22Rv1 (cell line): ENCODE data around the gene FAM3D.

Experiments used
- H3K27ac ChIP-seq: fragments of 450-650 bp; 2 replicates; pipeline ENCODE4 v1.5.1; 2017
- ZFX ChIP-seq: fragments of 450-650 bp; IDR thresholded peaks from 2 replicates; pipeline ENCODE4 v1.6.1; 2017; ENCODE audit warnings: antibody characterized with exemption, borderline replicate concordance
- TF ChIP-seq, protein P1 (sequence below): fragments of 450-650 bp; IDR thresholded peaks from 2 replicates; pipeline ENCODE4 v1.5.1; 2017; ENCODE audit warnings: mild to moderate bottlenecking

The FAM3D gene

DNA sequence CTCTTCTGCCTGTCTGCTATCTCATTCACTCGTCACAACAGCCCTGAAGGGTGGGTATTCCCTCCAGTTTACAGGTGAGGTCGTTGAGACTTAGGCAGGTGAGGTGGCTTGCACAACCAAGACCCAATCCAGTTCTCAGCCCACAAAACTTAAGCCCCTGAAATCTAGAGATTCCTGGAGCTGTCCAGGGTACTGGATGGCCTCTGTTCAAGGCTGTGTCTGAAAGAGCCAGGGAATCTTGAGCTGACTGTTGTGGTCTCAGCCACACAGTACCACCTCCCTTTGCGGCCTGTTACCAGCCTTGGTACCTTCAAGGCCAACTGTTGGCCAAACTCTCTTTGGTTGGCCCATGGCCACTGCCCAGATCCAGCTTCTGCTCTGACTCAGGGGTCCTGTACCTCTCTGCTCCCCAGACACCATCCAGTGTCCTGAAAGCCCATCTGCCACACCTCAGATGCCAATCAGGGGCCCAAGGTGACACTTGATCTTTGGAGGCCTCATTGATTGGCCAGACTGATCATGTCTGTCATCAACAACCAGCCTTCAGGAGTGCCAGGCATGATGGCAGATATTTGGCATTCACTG, 78.5 kb downstream of the FAM3D start:
- TF ChIP-seq, protein P1, sequence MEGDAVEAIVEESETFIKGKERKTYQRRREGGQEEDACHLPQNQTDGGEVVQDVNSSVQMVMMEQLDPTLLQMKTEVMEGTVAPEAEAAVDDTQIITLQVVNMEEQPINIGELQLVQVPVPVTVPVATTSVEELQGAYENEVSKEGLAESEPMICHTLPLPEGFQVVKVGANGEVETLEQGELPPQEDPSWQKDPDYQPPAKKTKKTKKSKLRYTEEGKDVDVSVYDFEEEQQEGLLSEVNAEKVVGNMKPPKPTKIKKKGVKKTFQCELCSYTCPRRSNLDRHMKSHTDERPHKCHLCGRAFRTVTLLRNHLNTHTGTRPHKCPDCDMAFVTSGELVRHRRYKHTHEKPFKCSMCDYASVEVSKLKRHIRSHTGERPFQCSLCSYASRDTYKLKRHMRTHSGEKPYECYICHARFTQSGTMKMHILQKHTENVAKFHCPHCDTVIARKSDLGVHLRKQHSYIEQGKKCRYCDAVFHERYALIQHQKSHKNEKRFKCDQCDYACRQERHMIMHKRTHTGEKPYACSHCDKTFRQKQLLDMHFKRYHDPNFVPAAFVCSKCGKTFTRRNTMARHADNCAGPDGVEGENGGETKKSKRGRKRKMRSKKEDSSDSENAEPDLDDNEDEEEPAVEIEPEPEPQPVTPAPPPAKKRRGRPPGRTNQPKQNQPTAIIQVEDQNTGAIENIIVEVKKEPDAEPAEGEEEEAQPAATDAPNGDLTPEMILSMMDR, result no peak
- TF ChIP-seq ZFX, result no peak
- H3K27ac ChIP-seq, result no peak overlapping the region

DNA sequence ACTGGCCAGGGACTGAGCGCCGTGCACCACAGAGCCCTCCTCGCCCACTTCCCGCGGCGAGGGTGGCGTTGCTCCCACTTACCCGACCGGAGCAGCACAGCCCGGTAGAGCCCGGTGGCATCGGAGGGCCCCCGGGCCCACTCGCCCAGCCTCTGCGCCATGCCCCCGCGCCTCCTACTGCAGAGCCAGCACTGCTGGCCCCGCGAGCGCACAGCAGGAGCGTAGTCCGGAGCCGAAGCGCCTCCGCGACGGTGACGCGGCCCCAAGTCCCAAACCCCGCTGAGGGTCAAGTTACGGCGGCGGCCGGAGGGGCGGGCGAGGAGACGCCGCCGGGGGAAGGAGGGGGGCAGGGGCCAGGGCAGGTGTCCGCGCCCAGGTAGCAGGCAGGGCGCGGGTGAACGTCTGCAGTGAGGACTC, 79.8 kb downstream of the FAM3D start:
- H3K27ac ChIP-seq, result no peak overlapping the region
- TF ChIP-seq, protein P1, result no peak
- no peak for TF ChIP-seq ZFX

DNA sequence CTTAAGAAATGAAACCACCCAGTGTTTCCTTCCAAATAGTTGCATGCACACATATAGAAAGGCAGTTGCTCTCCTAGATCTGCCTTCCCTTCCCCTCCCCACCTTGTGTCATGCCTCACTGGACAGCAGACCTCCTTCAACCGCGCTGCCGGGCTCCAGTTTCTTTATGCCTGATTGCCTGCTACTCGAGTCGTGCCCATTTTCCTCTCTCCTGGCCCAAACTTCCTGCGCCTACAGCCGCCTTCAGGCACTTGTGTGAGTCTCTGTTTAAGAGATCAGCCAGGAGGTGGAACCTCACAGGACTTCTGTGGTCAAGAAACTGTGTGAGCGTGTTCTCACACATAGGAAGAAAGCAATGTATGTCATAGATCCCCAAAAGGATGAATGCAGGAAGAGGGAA, 80.6 kb downstream of the FAM3D start:
- no peak overlapping the region for H3K27ac ChIP-seq
- TF ChIP-seq ZFX, result no peak
- TF ChIP-seq, protein P1, result no peak

DNA sequence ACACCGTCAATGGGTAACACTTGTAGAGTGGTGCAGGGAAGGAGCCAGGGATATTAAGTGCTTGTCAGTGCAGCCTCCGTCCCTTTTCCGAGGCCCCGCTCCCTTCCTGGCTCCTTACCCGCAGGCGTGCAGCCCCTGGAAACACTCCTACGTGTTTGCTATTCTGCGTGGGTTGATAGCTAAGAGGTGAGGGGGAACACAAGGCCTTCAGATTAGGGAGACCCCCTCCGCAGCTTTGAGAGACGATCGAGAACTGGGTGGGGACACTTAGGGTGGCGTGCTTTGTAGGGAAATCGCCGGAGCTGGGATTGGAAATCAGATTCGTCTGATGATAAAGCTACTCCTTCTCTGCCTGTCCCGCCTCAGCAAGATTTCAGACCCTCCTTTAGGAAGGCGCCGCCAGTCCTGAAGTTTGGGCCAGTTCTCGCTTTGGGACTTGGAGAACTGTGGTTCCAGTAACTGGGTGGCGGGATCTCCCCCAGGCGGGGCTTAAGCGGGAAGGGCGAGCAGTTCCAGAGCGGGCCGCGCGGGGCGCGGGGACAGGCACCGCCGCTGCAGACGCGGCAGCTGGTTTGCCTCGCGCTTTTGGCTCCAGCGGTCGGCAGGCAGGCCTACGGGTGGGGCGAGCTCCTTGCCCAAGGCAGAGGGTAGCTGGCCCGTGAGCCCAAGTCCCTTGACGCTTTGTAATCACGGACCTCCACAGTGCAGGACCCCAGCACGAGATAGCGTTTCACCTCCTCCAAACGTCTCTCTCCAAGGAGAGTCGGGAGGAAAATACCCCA, 81.4 kb downstream of the FAM3D start:
- peak overlapping the region; percentile 45 for H3K27ac ChIP-seq
- TF ChIP-seq, protein P1, result peak; percentile 81
- TF ChIP-seq ZFX, result no peak

DNA sequence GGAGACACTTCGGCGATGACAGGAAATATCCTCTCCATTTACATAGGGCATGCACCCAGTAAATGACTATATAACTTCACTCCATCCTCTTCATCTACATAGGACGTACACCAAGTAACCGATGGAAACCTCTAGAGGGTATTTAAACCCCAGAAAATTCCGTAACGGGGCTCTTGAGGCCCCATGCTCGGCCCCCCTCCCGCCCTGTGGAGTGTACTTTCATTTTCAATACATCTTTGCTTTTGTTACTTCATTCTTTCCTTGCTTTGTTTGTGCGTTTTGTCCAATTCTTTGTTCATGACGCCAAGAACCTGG, 81.9 kb downstream of the FAM3D start:
- H3K27ac ChIP-seq, result peak overlapping the region; percentile 45
- TF ChIP-seq, protein P1, result no peak
- no peak for TF ChIP-seq ZFX
